ENCODE measurements around the gene CADPS. TPM values are rescaled to one million over a fixed set of nuclear protein-coding genes. Genes with fewer than 3 reads are reported as not detected.

Gene CADPS
- total RNA-seq, 4 donors from 2014 or later: 0.31 to 14.4 (median 5.2) TPM

DNA sequence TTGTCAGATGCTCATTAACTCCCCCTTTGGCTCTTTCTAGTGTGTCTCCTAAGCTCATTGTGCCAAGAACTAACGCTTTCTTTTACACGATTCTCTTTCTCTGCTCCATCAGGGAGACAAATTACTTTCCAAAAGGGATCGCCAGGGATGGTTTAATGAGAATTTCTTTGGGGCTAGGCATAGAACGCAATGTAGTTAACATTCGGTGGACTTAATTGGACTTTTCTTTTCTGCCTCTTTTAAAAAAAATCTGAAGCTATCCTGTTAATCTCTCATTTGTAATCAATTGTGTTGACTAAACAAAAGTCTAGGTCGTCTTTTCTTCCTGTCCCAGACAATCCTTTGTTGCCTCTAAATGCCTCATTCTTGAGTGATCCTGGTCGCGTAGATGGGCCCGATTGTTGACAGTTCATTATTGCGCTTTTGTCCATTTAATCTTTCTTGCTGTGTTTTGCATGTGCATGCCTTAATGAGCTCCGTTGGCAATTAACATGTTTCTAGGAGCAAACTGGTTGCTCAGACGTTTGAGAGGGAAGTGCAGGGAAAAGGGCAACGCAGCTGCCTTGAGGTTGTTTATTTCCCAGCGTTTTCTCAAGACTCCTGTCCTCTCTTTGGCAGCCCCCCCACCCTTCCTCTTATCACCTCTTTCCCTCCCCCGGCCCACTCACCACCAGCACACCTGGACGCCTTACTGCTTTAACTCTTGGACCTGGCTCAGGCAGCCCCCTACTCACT, 509.7 kb downstream of the CADPS start:
- TF ChIP-seq POLR2A (IDR thresholded peaks at IDR 0.05) (no peak), EP300 (IDR thresholded peaks at IDR 0.05) (no peak)
- H3K9me3 ChIP-seq: no peaks in the 10 kb centered on the region
- no peak overlapping the region for H3K27ac ChIP-seq
- no peaks in the 10 kb centered on the region for H3K36me3 ChIP-seq
- H3K4me3 ChIP-seq: no peak overlapping the region
- H3K4me1 ChIP-seq: peaks cover 0 to 26% (median 9%) of the 10 kb centered on the region in 3 donors
- H3K27me3 ChIP-seq: peaks cover 83% of the 10 kb centered on the region
- ATAC-seq: no peak
- WGBS, 2 donors (ENCODE audit: low coverage in 1 of 2): 12 to 15% methylated on average over 13 to 15 of the region's 16 CpGs

DNA sequence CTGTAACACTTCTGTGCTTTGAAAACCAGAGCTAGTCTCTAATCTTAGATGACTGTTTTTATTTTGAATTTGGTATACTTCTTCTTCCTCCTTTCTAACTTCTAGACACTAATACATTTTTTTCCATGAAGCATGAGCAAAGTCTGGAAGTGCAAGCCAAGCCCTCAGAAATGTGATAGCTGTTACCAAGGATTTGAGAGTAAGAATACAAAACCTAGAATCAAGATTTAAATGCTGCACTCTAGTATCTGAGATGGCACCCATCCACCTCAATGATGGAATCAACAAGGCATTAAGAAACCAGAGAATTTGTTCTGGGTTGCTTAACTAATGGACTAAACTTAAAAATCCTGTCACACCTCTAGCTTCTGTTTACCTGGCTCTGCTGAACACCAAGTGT, 511.0 kb downstream of the CADPS start:
- peaks cover 80% of the 10 kb centered on the region for H3K27me3 ChIP-seq
- H3K4me3 ChIP-seq: no peak overlapping the region
- TF ChIP-seq CTCF (IDR thresholded peaks at IDR 0.05): no peak
- no peak for TF ChIP-seq POLR2A (IDR thresholded peaks at IDR 0.05)
- TF ChIP-seq POLR2AphosphoS5 (IDR thresholded peaks at IDR 0.05): no peak
- no peak for TF ChIP-seq EP300 (IDR thresholded peaks at IDR 0.05)
- no peaks in the 10 kb centered on the region for H3K36me3 ChIP-seq
- ATAC-seq: no peak
- H3K9me3 ChIP-seq: no peaks in the 10 kb centered on the region
- H3K4me1 ChIP-seq: peaks cover 0 to 17% (median 6%) of the 10 kb centered on the region in 3 donors
- no peak overlapping the region for H3K27ac ChIP-seq

- Histone ChIP-seq H3K4me1 (peaks cover 0 to 8% (median 0%) of the 10 kb centered on the region in 3 donors), H3K9me3 (no peaks in the 10 kb centered on the region), H3K36me3 (no peaks in the 10 kb centered on the region), H3K4me3 (no peak overlapping the region), H3K27me3 (peaks cover 77% of the 10 kb centered on the region), H3K27ac (no peak overlapping the region)
- ATAC-seq: no peak
- no peak for TF ChIP-seq CTCF (IDR thresholded peaks at IDR 0.05)
- TF ChIP-seq POLR2A (IDR thresholded peaks at IDR 0.05): no peak
- no peak for TF ChIP-seq EP300 (IDR thresholded peaks at IDR 0.05)
- TF ChIP-seq POLR2AphosphoS5 (IDR thresholded peaks at IDR 0.05): no peak
- 80 to 84% methylated on average over 1 to 5 of the region's 6 CpGs for WGBS, 2 donors (ENCODE audit: low coverage in 1 of 2)
These were observed 511.9 kb downstream of the CADPS start for GRCh38 chr3:62363275-62363674.

DNA sequence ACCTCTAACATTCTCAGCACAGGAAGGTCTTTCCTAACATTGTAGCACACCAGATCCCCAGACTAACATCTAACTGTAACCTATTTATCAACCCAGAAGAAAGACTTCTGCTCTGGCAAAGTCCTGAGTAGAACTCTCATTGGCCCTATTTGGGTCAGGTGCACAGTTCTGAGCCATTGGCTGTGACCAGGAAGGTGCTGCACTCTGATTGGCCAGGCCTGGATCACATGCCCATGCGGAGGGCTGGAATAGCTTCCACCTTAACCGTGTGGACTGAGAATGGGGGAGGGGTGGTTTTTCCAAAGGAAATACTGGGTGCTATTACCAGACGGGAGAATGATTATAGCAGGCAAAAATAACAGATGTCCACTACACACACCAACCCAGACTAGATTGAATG, 513.4 kb downstream of the CADPS start:
- no peaks in the 10 kb centered on the region for H3K4me1 ChIP-seq
- H3K4me3 ChIP-seq: no peak overlapping the region
- peaks cover 66% of the 10 kb centered on the region for H3K27me3 ChIP-seq
- no peaks in the 10 kb centered on the region for H3K36me3 ChIP-seq
- 0 to 58% methylated on average over 1 to 3 of the region's 3 CpGs for WGBS, 2 donors (ENCODE audit: low coverage in 1 of 2)
- H3K27ac ChIP-seq: no peak overlapping the region
- TF ChIP-seq POLR2A (IDR thresholded peaks at IDR 0.05) (no peak), CTCF (IDR thresholded peaks at IDR 0.05) (no peak), POLR2AphosphoS5 (IDR thresholded peaks at IDR 0.05) (no peak), EP300 (IDR thresholded peaks at IDR 0.05) (no peak)
- no peak for ATAC-seq
- H3K9me3 ChIP-seq: no peaks in the 10 kb centered on the region

GRCh38 chr3:62361261-62361660, 514.0 kb downstream of the CADPS start:
- Histone ChIP-seq H3K27ac (no peak overlapping the region), H3K9me3 (no peaks in the 10 kb centered on the region), H3K27me3 (peaks cover 61% of the 10 kb centered on the region), H3K4me1 (no peaks in the 10 kb centered on the region), H3K36me3 (no peaks in the 10 kb centered on the region), H3K4me3 (no peak overlapping the region)
- ATAC-seq: no peak
- WGBS, 2 donors (ENCODE audit: low coverage in 1 of 2): 77 to 100% methylated on average over 1 to 3 of the region's 3 CpGs
- no peak for TF ChIP-seq POLR2AphosphoS5 (IDR thresholded peaks at IDR 0.05)
- no peak for TF ChIP-seq POLR2A (IDR thresholded peaks at IDR 0.05)
- no peak for TF ChIP-seq CTCF (IDR thresholded peaks at IDR 0.05)
